Subcutaneous adipose tissue (tissue), 4 donors: Measurements from ENCODE around the gene HNRNPA3. TPM values are rescaled to one million over a fixed set of nuclear protein-coding genes. Genes with fewer than 3 reads are reported as not detected.

ENCODE experiments used
- CTCF ChIP-seq: fragments of 450-650 bp; IDR thresholded peaks from one replicate; pipeline ENCODE4 v1.5.1; 2016; ENCODE audit warnings: low read depth, mild to moderate bottlenecking, control low read depth, antibody characterized with exemption, moderate library complexity
- total RNA-seq, 4 donors: library from RNA; depleted of rRNA; stranded (reverse); fragments of >200 nt; gene quantifications; one replicate each; pipeline ENCODE4 v1.1.0, GENCODE V29; 2016

The HNRNPA3 gene
- total RNA-seq, 4 donors from 2014 or later = 48.6 to 104 (median 64.7) TPM

GRCh38 chr2:177262958-177263450 is 50.4 kb downstream of the HNRNPA3 start:
- TF ChIP-seq CTCF = no peak

- no peak for TF ChIP-seq CTCF
These were observed 51.0 kb downstream of the HNRNPA3 start for GRCh38 chr2:177263451-177264208.

- no peak for TF ChIP-seq CTCF
These were observed 51.7 kb downstream of the HNRNPA3 start for GRCh38 chr2:177264209-177264692.

GRCh38 chr2:177264693-177265587 is 52.3 kb downstream of the HNRNPA3 start, which contains the start of gene NFE2L2:
Gene NFE2L2 (minus strand): TSS chr2:177264727. CDS start chr2:177264576, 151 bp downstream.
- no peak for TF ChIP-seq CTCF

GRCh38 chr2:177265824-177266817 is 53.5 kb downstream of the HNRNPA3 start:
- TF ChIP-seq CTCF = no peak

- no peak for TF ChIP-seq CTCF
These were observed 55.7 kb downstream of the HNRNPA3 start for GRCh38 chr2:177268187-177268871.
